Sigmoid colon (tissue), 4 donors: Measurements from ENCODE around the gene SPATS2L.

Experiments used
- EP300 ChIP-seq, 4 donors: sonication (generic); formaldehyde crosslinking; IDR thresholded peaks; one replicate each; pipeline ENCODE4 v1.6.1; 2017; ENCODE audit warnings: antibody characterized with exemption in 4 of 4
- POLR2AphosphoS5 ChIP-seq, 4 donors: sonication (generic); formaldehyde crosslinking; IDR thresholded peaks; one replicate each; pipeline ENCODE4 v1.6.1; 2017; ENCODE audit warnings: antibody characterized with exemption in 4 of 4
- TF ChIP-seq, protein P1 (sequence below), 4 experiments: fragments of 450-650 bp in 3 of 4; fragments of 200-600 bp in 1 of 4; IDR thresholded peaks; one replicate each; pipeline ENCODE4 v1.5.1; 2016 to 2019; ENCODE audit warnings: antibody characterized with exemption in 4 of 4, mild to moderate bottlenecking in 3 of 4, moderate library complexity in 2 of 4

DNA sequence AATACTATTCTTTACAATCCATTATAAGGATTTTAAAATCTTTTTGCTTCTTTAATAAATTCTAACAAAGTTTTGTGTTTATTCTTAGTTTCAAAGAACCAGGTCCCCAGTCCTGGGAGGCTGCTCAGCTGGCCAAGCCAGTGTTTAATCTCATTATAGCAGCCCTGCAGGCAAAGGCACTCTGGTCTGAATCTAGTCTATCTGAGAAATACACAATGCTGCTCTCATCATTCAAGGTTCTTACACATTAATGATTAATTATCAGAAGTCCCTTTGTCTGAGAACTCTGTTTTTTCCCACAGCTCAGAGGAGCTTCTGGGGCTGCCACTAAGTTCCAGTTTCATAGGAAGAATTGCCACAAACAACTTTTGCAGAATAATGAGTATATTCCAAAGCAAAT lies 175.7 kb downstream of the SPATS2L start:
- TF ChIP-seq EP300 (IDR thresholded peaks at IDR 0.05) (no peak), POLR2AphosphoS5 (IDR thresholded peaks at IDR 0.05) (no peak)
- TF ChIP-seq, protein P1, sequence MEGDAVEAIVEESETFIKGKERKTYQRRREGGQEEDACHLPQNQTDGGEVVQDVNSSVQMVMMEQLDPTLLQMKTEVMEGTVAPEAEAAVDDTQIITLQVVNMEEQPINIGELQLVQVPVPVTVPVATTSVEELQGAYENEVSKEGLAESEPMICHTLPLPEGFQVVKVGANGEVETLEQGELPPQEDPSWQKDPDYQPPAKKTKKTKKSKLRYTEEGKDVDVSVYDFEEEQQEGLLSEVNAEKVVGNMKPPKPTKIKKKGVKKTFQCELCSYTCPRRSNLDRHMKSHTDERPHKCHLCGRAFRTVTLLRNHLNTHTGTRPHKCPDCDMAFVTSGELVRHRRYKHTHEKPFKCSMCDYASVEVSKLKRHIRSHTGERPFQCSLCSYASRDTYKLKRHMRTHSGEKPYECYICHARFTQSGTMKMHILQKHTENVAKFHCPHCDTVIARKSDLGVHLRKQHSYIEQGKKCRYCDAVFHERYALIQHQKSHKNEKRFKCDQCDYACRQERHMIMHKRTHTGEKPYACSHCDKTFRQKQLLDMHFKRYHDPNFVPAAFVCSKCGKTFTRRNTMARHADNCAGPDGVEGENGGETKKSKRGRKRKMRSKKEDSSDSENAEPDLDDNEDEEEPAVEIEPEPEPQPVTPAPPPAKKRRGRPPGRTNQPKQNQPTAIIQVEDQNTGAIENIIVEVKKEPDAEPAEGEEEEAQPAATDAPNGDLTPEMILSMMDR (IDR thresholded peaks at IDR 0.05): no peak
